Endothelial cell of umbilical vein (primary cell): ENCODE measurements around the gene RHOG. TPM values are rescaled to one million over a fixed set of nuclear protein-coding genes. Genes with fewer than 3 reads are reported as not detected.

Source experiments
- BruUV-seq: library from RNA; stranded (reverse); fragments of 400-500 nt; replicated peaks from 2 replicates; lab custom pipeline; 2021; lab: Mats Ljungman, UMichigan
- CTCF ChIA-PET: fragments of 300-600, 350-600 bp; sonication (Branson Sonifier 250); formaldehyde crosslinking; loops from one replicate; lab custom pipeline; 2021; ENCODE audit warnings: antibody characterized with exemption, inconsistent platforms; lab: Charles Lee
- POLR2A ChIA-PET: fragments of 300-600, 350-600 bp; sonication (Branson Sonifier 250); formaldehyde crosslinking; loops from one replicate; lab custom pipeline; 2021; ENCODE audit warnings: antibody characterized with exemption, inconsistent platforms; lab: Charles Lee
- DNase-seq: peaks from one replicate; pipeline ENCODE4 v3.0.0-alpha.2; 2011; ENCODE audit warnings: low read depth, low spot score
- FAIRE-seq: peaks from 2 replicates; lab custom pipeline; 2011; peaks lifted over from hg19 to GRCh38; lab: Jason Lieb, UNC
- H2AFZ ChIP-seq: 2 replicates; pipeline ENCODE4 v1.6.0; 2012; ENCODE audit warnings: low read depth, low read length, control low read depth, inconsistent platforms
- H3K27ac ChIP-seq: 2 replicates; pipeline ENCODE4 v1.5.1; 2011; ENCODE audit warnings: low read depth, mild to moderate bottlenecking, control low read depth, low read length, moderate library complexity; ENCODE audit not compliant: insufficient read depth
- H3K27me3 ChIP-seq, 2 experiments: 2 replicates each; pipeline versions ENCODE4 v1.6.0 to v1.6.1; 2011; ENCODE audit warnings: low read length in 2 of 2, mixed read lengths in 1 of 2; ENCODE audit not compliant: control insufficient read depth in 2 of 2, insufficient read depth in 2 of 2
- H3K36me3 ChIP-seq, 2 experiments: 2 replicates in 1 of 2; 3 replicates in 1 of 2; pipeline ENCODE4 v1.5.1; 2011; ENCODE audit warnings: low read length in 2 of 2, mild to moderate bottlenecking in 1 of 2, moderate library complexity in 1 of 2; ENCODE audit not compliant: control insufficient read depth in 2 of 2, insufficient read depth in 2 of 2; ENCODE audit errors: extremely low read depth in 1 of 2
- H3K4me1 ChIP-seq: 3 replicates; pipeline ENCODE4 v1.5.1; 2011; ENCODE audit warnings: mild to moderate bottlenecking, low read length; ENCODE audit not compliant: control insufficient read depth, insufficient read depth; ENCODE audit errors: extremely low read depth
- H3K4me2 ChIP-seq: 2 replicates; pipeline ENCODE4 v1.6.1; 2011; ENCODE audit warnings: low read length, control low read depth, mixed read lengths; ENCODE audit not compliant: insufficient read depth
- H3K4me3 ChIP-seq, 3 experiments: fragments of 200-600 bp in 1 of 3; sonication (generic), shearing (Covaris generic) in 1 of 3; replicated peaks in 1 of 3; 2 replicates each; pipeline ENCODE4 v1.5.1; 2011 to 2016; ENCODE audit warnings: control low read depth in 3 of 3, low read length in 3 of 3, mild to moderate bottlenecking in 2 of 3, inconsistent platforms in 1 of 3, low read depth in 1 of 3, moderate library complexity in 1 of 3; ENCODE audit not compliant: insufficient read depth in 1 of 3
- H3K79me2 ChIP-seq: 2 replicates; pipeline ENCODE4 v1.6.0; 2012; ENCODE audit warnings: low read length, inconsistent platforms; ENCODE audit not compliant: control insufficient read depth, insufficient read depth
- H3K9ac ChIP-seq: replicated peaks from 2 replicates; pipeline ENCODE3; 2011; ENCODE audit warnings: low read length, control low read depth; ENCODE audit not compliant: insufficient read depth; ENCODE audit errors: extremely low read depth
- H3K9me1 ChIP-seq: replicated peaks from 3 replicates; pipeline ENCODE4 v1.6.0; 2011; ENCODE audit warnings: mild to moderate bottlenecking, low read length; ENCODE audit not compliant: control insufficient read depth, insufficient read depth; ENCODE audit errors: extremely low read depth
- H3K9me3 ChIP-seq: replicated peaks from 2 replicates; pipeline ENCODE4 v1.5.1; 2012; ENCODE audit warnings: low read length, inconsistent platforms; ENCODE audit not compliant: control insufficient read depth, insufficient read depth
- H4K20me1 ChIP-seq: replicated peaks from 2 replicates; pipeline ENCODE3; 2011; ENCODE audit warnings: mild to moderate bottlenecking, low read length; ENCODE audit not compliant: control insufficient read depth, insufficient read depth; ENCODE audit errors: extremely low read depth
- EZH2 ChIP-seq: IDR thresholded peaks from 2 replicates; pipeline ENCODE4 v1.6.1; 2012; ENCODE audit warnings: borderline replicate concordance, low read depth, mild to moderate bottlenecking, moderate library complexity, low read length, inconsistent platforms; ENCODE audit not compliant: severe bottlenecking
- FOS ChIP-seq: IDR thresholded peaks from 2 replicates; pipeline ENCODE4 v1.6.1; 2011; ENCODE audit warnings: mild to moderate bottlenecking, low read length, moderate library complexity, borderline replicate concordance; ENCODE audit not compliant: insufficient read depth
- GATA2 ChIP-seq: IDR thresholded peaks from 2 replicates; pipeline ENCODE4 v1.7.0; 2011; ENCODE audit warnings: low read depth, mild to moderate bottlenecking, moderate library complexity, mixed read lengths, low read length; ENCODE audit not compliant: insufficient read length, insufficient read depth
- JUN ChIP-seq: IDR thresholded peaks from 2 replicates; pipeline ENCODE4 v1.6.1; 2011; ENCODE audit warnings: borderline replicate concordance, low read depth; ENCODE audit not compliant: insufficient read length, insufficient read depth
- MYC ChIP-seq: IDR thresholded peaks from one replicate; pipeline ENCODE4 v1.6.1; 2011; ENCODE audit warnings: mild to moderate bottlenecking, low read depth, low read length
- POLR2A ChIP-seq: IDR thresholded peaks from 2 replicates; pipeline ENCODE4 v1.6.1; 2012; ENCODE audit warnings: low read depth, mild to moderate bottlenecking, control low read depth, low read length
- POLR2AphosphoS5 ChIP-seq: IDR thresholded peaks from 2 replicates; pipeline ENCODE4 v1.6.1; 2012; ENCODE audit warnings: low read depth, mild to moderate bottlenecking, control low read depth, low read length, moderate library complexity; ENCODE audit not compliant: insufficient read depth
- dilution Hi-C: fragments of 300-500 bp; cut with MboI; formaldehyde crosslinking; loops from one replicate; pipeline ENCODE4 v1.15.0; 2019; ENCODE audit warnings: low sequenced_read_pairs; ENCODE audit not compliant: extremely low pct_ligation_motif_present
- intact Hi-C: fragments of 100-400 bp; cut with micrococcal nuclease; formaldehyde crosslinking; loops from one replicate; pipeline ENCODE4 v1.10.0; 2022
- polyA plus RNA-seq, 4 experiments: library from polyadenylated mRNA; depleted of rRNA in 3 of 4; stranded (reverse) in 3 of 4; unstranded in 1 of 4; fragments of >200 nt; gene quantifications; 2 replicates each; pipeline versions ENCODE4 v1.2.1 to v1.2.3, GENCODE V29; 2011 to 2012; ENCODE audit warnings: missing spikeins in 1 of 4
- total RNA-seq: library from RNA; stranded (reverse); gene quantifications from 2 replicates; pipeline ENCODE4 v1.2.3, GENCODE V29; 2021
- TF ChIP-seq, protein P1 (sequence below), 2 donors: IDR thresholded peaks; 1 replicate in 1 of 2; 2 replicates in 1 of 2; pipeline ENCODE4 v1.5.1; 2011; ENCODE audit warnings: low read length in 2 of 2, mild to moderate bottlenecking in 2 of 2, moderate library complexity in 2 of 2, control low read depth in 1 of 2, inconsistent platforms in 1 of 2, low read depth in 1 of 2; ENCODE audit not compliant: insufficient read depth in 1 of 2; ENCODE audit errors: extremely low read depth in 1 of 2
- TF ChIP-seq, protein P2 (sequence below): IDR thresholded peaks from 2 replicates; pipeline ENCODE4 v1.6.1; 2011; ENCODE audit not compliant: insufficient read depth, insufficient read length

RHOG gene
- total and polyA plus RNA-seq, 2 donors (not counting 3 experiments of a cell fraction or from before 2014, with no cell fraction given): 69.0 to 119 TPM

DNA sequence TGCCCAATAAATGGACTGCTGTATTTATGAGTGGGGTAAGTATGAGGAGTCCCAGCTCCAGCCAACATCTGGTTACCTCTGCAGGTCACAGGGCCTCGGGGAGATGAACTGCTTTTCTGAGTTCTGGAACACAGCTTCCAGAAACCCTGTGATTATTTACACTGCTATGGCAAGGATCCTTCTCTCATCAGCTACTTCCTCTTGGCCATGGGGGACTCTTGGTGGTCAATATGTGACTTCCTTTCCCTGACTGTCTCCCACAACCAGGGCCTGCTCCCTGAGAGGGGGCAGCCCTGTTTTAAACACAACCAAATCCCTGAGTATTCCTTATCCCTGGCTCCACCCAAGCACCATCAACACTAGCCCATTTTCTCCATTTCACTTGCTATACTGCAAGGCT, 10.0 kb downstream of the RHOG start:
- Histone ChIP-seq H3K4me3 (no peak overlapping the region), H3K9me1 (no peaks in the 10 kb centered on the region), H3K79me2 (peaks cover 50% of the 10 kb centered on the region), H3K9ac (no peak overlapping the region), H3K36me3 (peaks cover 4 to 19% of the 10 kb centered on the region in 2 experiments), H3K4me1 (peaks cover 11% of the 10 kb centered on the region), H2AFZ (no peak overlapping the region), H3K4me2 (no peak overlapping the region), H3K27me3 (no peaks in the 10 kb centered on the region), H3K27ac (no peak overlapping the region), H4K20me1 (no peaks in the 10 kb centered on the region), H3K9me3 (no peaks in the 10 kb centered on the region)
- CTCF ChIA-PET: interaction anchor here (1.0 to 7.3 kb wide), 3 partner anchors 10 to 242 kb away, joined by 3 to 38 read pairs (median 7); partner anchors contain the start of gene RHOG
- POLR2A ChIA-PET: no interaction called here
- intact Hi-C loops: no loop called here
- no TSS peak for BruUV-seq
- FAIRE-seq (no peak), DNase-seq (no peak)
- dilution Hi-C loops: no loop called here
- TF ChIP-seq GATA2: no peak
- TF ChIP-seq, protein P1, sequence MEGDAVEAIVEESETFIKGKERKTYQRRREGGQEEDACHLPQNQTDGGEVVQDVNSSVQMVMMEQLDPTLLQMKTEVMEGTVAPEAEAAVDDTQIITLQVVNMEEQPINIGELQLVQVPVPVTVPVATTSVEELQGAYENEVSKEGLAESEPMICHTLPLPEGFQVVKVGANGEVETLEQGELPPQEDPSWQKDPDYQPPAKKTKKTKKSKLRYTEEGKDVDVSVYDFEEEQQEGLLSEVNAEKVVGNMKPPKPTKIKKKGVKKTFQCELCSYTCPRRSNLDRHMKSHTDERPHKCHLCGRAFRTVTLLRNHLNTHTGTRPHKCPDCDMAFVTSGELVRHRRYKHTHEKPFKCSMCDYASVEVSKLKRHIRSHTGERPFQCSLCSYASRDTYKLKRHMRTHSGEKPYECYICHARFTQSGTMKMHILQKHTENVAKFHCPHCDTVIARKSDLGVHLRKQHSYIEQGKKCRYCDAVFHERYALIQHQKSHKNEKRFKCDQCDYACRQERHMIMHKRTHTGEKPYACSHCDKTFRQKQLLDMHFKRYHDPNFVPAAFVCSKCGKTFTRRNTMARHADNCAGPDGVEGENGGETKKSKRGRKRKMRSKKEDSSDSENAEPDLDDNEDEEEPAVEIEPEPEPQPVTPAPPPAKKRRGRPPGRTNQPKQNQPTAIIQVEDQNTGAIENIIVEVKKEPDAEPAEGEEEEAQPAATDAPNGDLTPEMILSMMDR (IDR thresholded peaks at IDR 0.05; ENCODE audit: extremely low read depth in 1 of 2, insufficient read depth in 1 of 2, low read depth in 1 of 2, low read length in 2 of 2): no peak
- no peak for TF ChIP-seq FOS
- no peak for TF ChIP-seq POLR2AphosphoS5
- TF ChIP-seq JUN: no peak
- TF ChIP-seq EZH2: no peak
- TF ChIP-seq MYC: no peak
- no peak for TF ChIP-seq POLR2A
- TF ChIP-seq, protein P2, sequence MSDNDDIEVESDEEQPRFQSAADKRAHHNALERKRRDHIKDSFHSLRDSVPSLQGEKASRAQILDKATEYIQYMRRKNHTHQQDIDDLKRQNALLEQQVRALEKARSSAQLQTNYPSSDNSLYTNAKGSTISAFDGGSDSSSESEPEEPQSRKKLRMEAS: no peak
